GM23338 (cell line): ENCODE measurements around the gene MKI67. TPM values are rescaled to one million over a fixed set of nuclear protein-coding genes. Genes with fewer than 3 reads are reported as not detected.

ENCODE experiments used
- ATAC-seq: fragments of 200-7000 bp; cut with Tn5 transposase; 3 replicates; pipeline ENCODE4 v1.9.1; 2020
- DNase-seq: peaks from one replicate; pipeline ENCODE4 v3.0.0-alpha.2; 2015; ENCODE audit warnings: low spot score
- H2AFZ ChIP-seq: fragments of 200-600 bp; sonication (generic); 2 replicates; pipeline ENCODE4 v1.8.0; 2016; ENCODE audit warnings: antibody characterized with exemption, mild to moderate bottlenecking, moderate library complexity
- H3F3A ChIP-seq: fragments of 200-600 bp; sonication (generic); replicated peaks from 2 replicates; pipeline ENCODE4 v1.8.0; 2017; ENCODE audit warnings: antibody characterized with exemption, mixed run types, low read depth
- H3K27ac ChIP-seq: fragments of 200-600 bp; sonication (generic); 2 replicates; pipeline ENCODE4 v1.6.1; 2016; ENCODE audit warnings: low read depth
- H3K27me3 ChIP-seq: fragments of 200-600 bp; sonication (generic); 2 replicates; pipeline ENCODE4 v1.8.0; 2016; ENCODE audit warnings: mild to moderate bottlenecking, mixed run types, moderate library complexity; ENCODE audit not compliant: insufficient read depth
- H3K36me3 ChIP-seq: fragments of 200-600 bp; sonication (generic); 2 replicates; pipeline ENCODE4 v1.8.0; 2016; ENCODE audit warnings: mild to moderate bottlenecking; ENCODE audit not compliant: insufficient read depth
- H3K4me1 ChIP-seq: fragments of 200-600 bp; sonication (generic); 2 replicates; pipeline ENCODE4 v1.8.0; 2016; ENCODE audit warnings: mild to moderate bottlenecking, moderate library complexity; ENCODE audit not compliant: insufficient read depth
- H3K4me2 ChIP-seq: fragments of 200-600 bp; sonication (generic); 2 replicates; pipeline ENCODE4 v1.7.1; 2017; ENCODE audit warnings: mixed run types
- H3K4me3 ChIP-seq: fragments of 200-600 bp; sonication (generic); 2 replicates; pipeline ENCODE4 v1.6.1; 2016; ENCODE audit warnings: mixed run types
- H3K79me2 ChIP-seq: fragments of 200-600 bp; sonication (generic); replicated peaks from 2 replicates; pipeline ENCODE4 v1.8.0; 2017; ENCODE audit warnings: mild to moderate bottlenecking; ENCODE audit not compliant: insufficient read depth
- H3K9me2 ChIP-seq: fragments of 200-600 bp; sonication (generic); 2 replicates; pipeline ENCODE4 v1.8.0; 2017; ENCODE audit not compliant: insufficient read depth
- H4K20me1 ChIP-seq: fragments of 200-600 bp; sonication (generic); replicated peaks from 2 replicates; pipeline ENCODE4 v1.8.0; 2017; ENCODE audit warnings: mild to moderate bottlenecking; ENCODE audit not compliant: insufficient read depth
- H3K27ac Mint-ChIP-seq: 2 replicates; pipeline ENCODE4 v1.8.0; 2020; ENCODE audit warnings: inconsistent platforms, mild to moderate bottlenecking, moderate library complexity, mixed read lengths
- H3K27me3 Mint-ChIP-seq: 3 replicates; pipeline ENCODE4 v1.8.0; 2022; ENCODE audit warnings: low read depth, mild to moderate bottlenecking, moderate library complexity, mixed read lengths, inconsistent platforms; ENCODE audit not compliant: insufficient read depth, poor library complexity
- H3K36me3 Mint-ChIP-seq: 3 replicates; pipeline ENCODE4 v1.8.0; 2021; ENCODE audit warnings: low read depth, mild to moderate bottlenecking, inconsistent platforms, moderate library complexity, mixed read lengths
- H3K4me1 Mint-ChIP-seq: 3 replicates; pipeline ENCODE4 v1.8.0; 2020; ENCODE audit warnings: mild to moderate bottlenecking, inconsistent platforms, mixed read lengths
- H3K4me3 Mint-ChIP-seq: 3 replicates; pipeline ENCODE4 v1.8.0; 2021; ENCODE audit warnings: moderate library complexity, mild to moderate bottlenecking, inconsistent platforms, mixed read lengths
- H3K9me3 Mint-ChIP-seq: 3 replicates; pipeline ENCODE4 v1.8.0; 2020; ENCODE audit warnings: moderate library complexity, mild to moderate bottlenecking, inconsistent platforms, mixed read lengths
- CREB1 ChIP-seq: fragments of 250-450 bp; sonication (Bioruptor Pico); IDR thresholded peaks from 2 replicates; pipeline ENCODE4 v1.5.0; 2020; ENCODE audit warnings: low read depth, mild to moderate bottlenecking, moderate library complexity
- EZH2 ChIP-seq: fragments of 200-600 bp; sonication (generic); IDR thresholded peaks from one replicate; pipeline ENCODE4 v1.8.0; 2017; ENCODE audit warnings: antibody characterized with exemption, mild to moderate bottlenecking, low read depth; ENCODE audit not compliant: unreplicated experiment
- EZH2phosphoT487 ChIP-seq: fragments of 200-600 bp; sonication (generic); IDR thresholded peaks from one replicate; pipeline ENCODE4 v1.8.1; 2018; ENCODE audit warnings: antibody characterized with exemption; ENCODE audit not compliant: unreplicated experiment
- JUNB ChIP-seq: IDR thresholded peaks from one replicate; pipeline ENCODE4 v1.6.1; 2016; ENCODE audit warnings: antibody characterized with exemption; ENCODE audit not compliant: unreplicated experiment
- NANOG ChIP-seq: IDR thresholded peaks from 2 replicates; pipeline ENCODE4 v1.6.1; 2016; ENCODE audit warnings: antibody characterized with exemption, borderline replicate concordance
- POLR2AphosphoS5 ChIP-seq: IDR thresholded peaks from 2 replicates; pipeline ENCODE4 v1.6.1; 2016; ENCODE audit warnings: antibody characterized with exemption, low read depth
- STAT1 ChIP-seq: IDR thresholded peaks from one replicate; pipeline ENCODE4 v1.6.1; 2016; ENCODE audit warnings: antibody characterized with exemption; ENCODE audit not compliant: unreplicated experiment
- ZNF114 ChIP-seq: fragments of 250-450 bp; sonication (Bioruptor Pico); IDR thresholded peaks from 2 replicates; pipeline ENCODE4 v1.5.0; 2020; ENCODE audit warnings: mild to moderate bottlenecking, moderate library complexity
- ZNF331 ChIP-seq: fragments of 250-450 bp; sonication (Bioruptor Pico); IDR thresholded peaks from 2 replicates; pipeline ENCODE4 v1.5.0; 2020; ENCODE audit warnings: low read depth, mild to moderate bottlenecking, moderate library complexity
- polyA plus RNA-seq: library from polyadenylated mRNA; unstranded; fragments of >200 nt; fragmentation: Nextera tagmentation; extraction: Ambion mirVana; gene quantifications from 2 replicates; pipeline ENCODE4 v1.2.1, GENCODE V29; 2016
- total RNA-seq: library from RNA; depleted of rRNA; stranded (reverse); fragments of >200 nt; shearing (Covaris generic); gene quantifications from 2 replicates; pipeline ENCODE4 v1.2.3, GENCODE V29; 2014
- TF ChIP-seq, protein P1 (sequence below): fragments of 250-450 bp; sonication (Bioruptor Pico); IDR thresholded peaks from 2 replicates; pipeline ENCODE4 v1.5.0; 2020; ENCODE audit warnings: mild to moderate bottlenecking, moderate library complexity
- TF ChIP-seq, protein P2 (sequence below), 2 experiments: fragments of 200-600 bp in 1 of 2; sonication (generic) in 1 of 2; conservative IDR thresholded peaks; 2 replicates each; pipeline versions ENCODE4 v1.5.1 to v1.6.1; 2016 to 2017; ENCODE audit warnings: antibody characterized with exemption in 2 of 2, low read depth in 2 of 2, mild to moderate bottlenecking in 2 of 2, moderate library complexity in 1 of 2
- TF ChIP-seq, protein P3 (sequence below): IDR thresholded peaks from 2 replicates; pipeline ENCODE4 v1.6.1; 2016; ENCODE audit warnings: antibody characterized with exemption
- TF ChIP-seq, protein P4 (sequence below): IDR thresholded peaks from one replicate; pipeline ENCODE4 v1.6.1; 2018; ENCODE audit warnings: antibody characterized with exemption; ENCODE audit not compliant: unreplicated experiment

Gene MKI67
- total and polyA plus RNA-seq, 2 experiments from 2014 or later: 58.0 to 103 TPM

DNA sequence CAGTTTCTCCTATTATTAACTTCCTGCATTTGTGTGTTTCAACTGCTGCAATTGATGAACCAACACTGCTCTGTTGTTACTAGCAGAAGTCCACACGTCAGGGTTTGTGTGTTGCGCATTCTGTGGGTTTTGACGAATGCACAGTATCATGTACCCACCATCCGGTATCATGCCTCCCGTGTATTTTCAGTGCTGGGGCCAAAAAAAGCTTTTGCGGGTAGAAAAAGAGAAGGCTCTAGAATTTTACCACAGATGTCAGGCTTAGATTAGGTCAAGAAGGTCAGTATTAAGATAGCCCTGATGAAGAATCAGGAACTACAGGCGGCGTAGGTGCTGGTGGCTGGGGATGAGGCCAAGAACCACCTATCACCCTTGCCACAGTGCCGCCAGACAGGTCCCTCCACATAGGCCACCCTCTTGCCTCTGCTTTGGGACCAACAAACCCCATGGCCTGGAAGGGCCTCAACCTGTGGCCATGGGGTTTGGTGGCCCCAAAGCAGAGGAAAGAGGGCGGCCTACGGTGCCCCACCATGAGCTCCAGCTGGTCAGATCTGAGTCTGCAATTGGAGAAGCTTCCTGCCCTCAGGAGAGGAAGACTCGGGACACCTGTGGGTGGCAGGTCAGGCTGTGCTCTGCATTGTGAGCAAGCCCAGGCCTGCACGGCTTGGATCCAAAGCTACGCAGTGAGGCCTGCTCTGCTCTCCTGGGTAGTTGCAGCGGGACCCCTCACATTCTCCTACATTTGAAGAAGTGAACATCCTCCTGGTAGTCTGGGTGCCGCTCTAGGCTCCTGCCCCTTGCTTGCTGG is 71.9 kb downstream of the MKI67 start:
- no peaks in the 10 kb centered on the region for H3K36me3 ChIP-seq
- H3K27ac ChIP-seq: no peak overlapping the region
- DNase-seq (no peak), ATAC-seq (no peak)
- H3K9me3 Mint-ChIP-seq: no peaks in the 10 kb centered on the region
- H3K27me3 ChIP-seq: no peaks in the 10 kb centered on the region
- no peak overlapping the region for H3K4me3 ChIP-seq
- H3K4me1 ChIP-seq: no peaks in the 10 kb centered on the region
- no peak overlapping the region for H3K27ac Mint-ChIP-seq
- H3K36me3 Mint-ChIP-seq: no peaks in the 10 kb centered on the region
- H3K4me2 ChIP-seq: no peak overlapping the region
- H3K4me3 Mint-ChIP-seq: no peak overlapping the region
- no peak for TF ChIP-seq POLR2AphosphoS5
- TF ChIP-seq, protein P1, sequence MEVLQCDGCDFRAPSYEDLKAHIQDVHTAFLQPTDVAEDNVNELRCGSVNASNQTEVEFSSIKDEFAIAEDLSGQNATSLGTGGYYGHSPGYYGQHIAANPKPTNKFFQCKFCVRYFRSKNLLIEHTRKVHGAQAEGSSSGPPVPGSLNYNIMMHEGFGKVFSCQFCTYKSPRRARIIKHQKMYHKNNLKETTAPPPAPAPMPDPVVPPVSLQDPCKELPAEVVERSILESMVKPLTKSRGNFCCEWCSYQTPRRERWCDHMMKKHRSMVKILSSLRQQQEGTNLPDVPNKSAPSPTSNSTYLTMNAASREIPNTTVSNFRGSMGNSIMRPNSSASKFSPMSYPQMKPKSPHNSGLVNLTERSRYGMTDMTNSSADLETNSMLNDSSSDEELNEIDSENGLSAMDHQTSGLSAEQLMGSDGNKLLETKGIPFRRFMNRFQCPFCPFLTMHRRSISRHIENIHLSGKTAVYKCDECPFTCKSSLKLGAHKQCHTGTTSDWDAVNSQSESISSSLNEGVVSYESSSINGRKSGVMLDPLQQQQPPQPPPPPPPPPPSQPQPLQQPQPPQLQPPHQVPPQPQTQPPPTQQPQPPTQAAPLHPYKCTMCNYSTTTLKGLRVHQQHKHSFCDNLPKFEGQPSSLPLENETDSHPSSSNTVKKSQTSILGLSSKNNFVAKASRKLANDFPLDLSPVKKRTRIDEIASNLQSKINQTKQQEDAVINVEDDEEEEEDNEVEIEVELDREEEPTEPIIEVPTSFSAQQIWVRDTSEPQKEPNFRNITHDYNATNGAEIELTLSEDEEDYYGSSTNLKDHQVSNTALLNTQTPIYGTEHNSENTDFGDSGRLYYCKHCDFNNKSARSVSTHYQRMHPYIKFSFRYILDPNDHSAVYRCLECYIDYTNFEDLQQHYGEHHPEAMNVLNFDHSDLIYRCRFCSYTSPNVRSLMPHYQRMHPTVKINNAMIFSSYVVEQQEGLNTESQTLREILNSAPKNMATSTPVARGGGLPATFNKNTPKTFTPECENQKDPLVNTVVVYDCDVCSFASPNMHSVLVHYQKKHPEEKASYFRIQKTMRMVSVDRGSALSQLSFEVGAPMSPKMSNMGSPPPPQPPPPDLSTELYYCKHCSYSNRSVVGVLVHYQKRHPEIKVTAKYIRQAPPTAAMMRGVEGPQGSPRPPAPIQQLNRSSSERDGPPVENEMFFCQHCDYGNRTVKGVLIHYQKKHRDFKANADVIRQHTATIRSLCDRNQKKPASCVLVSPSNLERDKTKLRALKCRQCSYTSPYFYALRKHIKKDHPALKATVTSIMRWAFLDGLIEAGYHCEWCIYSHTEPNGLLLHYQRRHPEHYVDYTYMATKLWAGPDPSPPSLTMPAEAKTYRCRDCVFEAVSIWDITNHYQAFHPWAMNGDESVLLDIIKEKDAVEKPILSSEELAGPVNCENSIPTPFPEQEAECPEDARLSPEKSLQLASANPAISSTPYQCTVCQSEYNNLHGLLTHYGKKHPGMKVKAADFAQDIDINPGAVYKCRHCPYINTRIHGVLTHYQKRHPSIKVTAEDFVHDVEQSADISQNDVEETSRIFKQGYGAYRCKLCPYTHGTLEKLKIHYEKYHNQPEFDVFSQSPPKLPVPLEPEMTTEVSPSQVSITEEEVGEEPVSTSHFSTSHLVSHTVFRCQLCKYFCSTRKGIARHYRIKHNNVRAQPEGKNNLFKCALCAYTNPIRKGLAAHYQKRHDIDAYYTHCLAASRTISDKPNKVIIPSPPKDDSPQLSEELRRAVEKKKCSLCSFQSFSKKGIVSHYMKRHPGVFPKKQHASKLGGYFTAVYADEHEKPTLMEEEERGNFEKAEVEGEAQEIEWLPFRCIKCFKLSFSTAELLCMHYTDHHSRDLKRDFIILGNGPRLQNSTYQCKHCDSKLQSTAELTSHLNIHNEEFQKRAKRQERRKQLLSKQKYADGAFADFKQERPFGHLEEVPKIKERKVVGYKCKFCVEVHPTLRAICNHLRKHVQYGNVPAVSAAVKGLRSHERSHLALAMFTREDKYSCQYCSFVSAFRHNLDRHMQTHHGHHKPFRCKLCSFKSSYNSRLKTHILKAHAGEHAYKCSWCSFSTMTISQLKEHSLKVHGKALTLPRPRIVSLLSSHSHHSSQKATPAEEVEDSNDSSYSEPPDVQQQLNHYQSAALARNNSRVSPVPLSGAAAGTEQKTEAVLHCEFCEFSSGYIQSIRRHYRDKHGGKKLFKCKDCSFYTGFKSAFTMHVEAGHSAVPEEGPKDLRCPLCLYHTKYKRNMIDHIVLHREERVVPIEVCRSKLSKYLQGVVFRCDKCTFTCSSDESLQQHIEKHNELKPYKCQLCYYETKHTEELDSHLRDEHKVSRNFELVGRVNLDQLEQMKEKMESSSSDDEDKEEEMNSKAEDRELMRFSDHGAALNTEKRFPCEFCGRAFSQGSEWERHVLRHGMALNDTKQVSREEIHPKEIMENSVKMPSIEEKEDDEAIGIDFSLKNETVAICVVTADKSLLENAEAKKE (CRISPR knock-in tag): no peak
- TF ChIP-seq, protein P2, sequence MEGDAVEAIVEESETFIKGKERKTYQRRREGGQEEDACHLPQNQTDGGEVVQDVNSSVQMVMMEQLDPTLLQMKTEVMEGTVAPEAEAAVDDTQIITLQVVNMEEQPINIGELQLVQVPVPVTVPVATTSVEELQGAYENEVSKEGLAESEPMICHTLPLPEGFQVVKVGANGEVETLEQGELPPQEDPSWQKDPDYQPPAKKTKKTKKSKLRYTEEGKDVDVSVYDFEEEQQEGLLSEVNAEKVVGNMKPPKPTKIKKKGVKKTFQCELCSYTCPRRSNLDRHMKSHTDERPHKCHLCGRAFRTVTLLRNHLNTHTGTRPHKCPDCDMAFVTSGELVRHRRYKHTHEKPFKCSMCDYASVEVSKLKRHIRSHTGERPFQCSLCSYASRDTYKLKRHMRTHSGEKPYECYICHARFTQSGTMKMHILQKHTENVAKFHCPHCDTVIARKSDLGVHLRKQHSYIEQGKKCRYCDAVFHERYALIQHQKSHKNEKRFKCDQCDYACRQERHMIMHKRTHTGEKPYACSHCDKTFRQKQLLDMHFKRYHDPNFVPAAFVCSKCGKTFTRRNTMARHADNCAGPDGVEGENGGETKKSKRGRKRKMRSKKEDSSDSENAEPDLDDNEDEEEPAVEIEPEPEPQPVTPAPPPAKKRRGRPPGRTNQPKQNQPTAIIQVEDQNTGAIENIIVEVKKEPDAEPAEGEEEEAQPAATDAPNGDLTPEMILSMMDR (conservative IDR thresholded peaks at IDR 0.05; ENCODE audit: low read depth in 2 of 2): no peak
- no peak for TF ChIP-seq EZH2phosphoT487
- TF ChIP-seq CREB1 (CRISPR knock-in tag): no peak
- TF ChIP-seq, protein P3, sequence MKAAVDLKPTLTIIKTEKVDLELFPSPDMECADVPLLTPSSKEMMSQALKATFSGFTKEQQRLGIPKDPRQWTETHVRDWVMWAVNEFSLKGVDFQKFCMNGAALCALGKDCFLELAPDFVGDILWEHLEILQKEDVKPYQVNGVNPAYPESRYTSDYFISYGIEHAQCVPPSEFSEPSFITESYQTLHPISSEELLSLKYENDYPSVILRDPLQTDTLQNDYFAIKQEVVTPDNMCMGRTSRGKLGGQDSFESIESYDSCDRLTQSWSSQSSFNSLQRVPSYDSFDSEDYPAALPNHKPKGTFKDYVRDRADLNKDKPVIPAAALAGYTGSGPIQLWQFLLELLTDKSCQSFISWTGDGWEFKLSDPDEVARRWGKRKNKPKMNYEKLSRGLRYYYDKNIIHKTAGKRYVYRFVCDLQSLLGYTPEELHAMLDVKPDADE: no peak
- no peak for TF ChIP-seq EZH2
- no peak for TF ChIP-seq STAT1
- no peak for TF ChIP-seq JUNB
- TF ChIP-seq ZNF114: no peak
- no peak for TF ChIP-seq ZNF331 (CRISPR knock-in tag)
- TF ChIP-seq, protein P4, sequence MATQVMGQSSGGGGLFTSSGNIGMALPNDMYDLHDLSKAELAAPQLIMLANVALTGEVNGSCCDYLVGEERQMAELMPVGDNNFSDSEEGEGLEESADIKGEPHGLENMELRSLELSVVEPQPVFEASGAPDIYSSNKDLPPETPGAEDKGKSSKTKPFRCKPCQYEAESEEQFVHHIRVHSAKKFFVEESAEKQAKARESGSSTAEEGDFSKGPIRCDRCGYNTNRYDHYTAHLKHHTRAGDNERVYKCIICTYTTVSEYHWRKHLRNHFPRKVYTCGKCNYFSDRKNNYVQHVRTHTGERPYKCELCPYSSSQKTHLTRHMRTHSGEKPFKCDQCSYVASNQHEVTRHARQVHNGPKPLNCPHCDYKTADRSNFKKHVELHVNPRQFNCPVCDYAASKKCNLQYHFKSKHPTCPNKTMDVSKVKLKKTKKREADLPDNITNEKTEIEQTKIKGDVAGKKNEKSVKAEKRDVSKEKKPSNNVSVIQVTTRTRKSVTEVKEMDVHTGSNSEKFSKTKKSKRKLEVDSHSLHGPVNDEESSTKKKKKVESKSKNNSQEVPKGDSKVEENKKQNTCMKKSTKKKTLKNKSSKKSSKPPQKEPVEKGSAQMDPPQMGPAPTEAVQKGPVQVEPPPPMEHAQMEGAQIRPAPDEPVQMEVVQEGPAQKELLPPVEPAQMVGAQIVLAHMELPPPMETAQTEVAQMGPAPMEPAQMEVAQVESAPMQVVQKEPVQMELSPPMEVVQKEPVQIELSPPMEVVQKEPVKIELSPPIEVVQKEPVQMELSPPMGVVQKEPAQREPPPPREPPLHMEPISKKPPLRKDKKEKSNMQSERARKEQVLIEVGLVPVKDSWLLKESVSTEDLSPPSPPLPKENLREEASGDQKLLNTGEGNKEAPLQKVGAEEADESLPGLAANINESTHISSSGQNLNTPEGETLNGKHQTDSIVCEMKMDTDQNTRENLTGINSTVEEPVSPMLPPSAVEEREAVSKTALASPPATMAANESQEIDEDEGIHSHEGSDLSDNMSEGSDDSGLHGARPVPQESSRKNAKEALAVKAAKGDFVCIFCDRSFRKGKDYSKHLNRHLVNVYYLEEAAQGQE: no peak
- TF ChIP-seq NANOG: no peak
- no peaks in the 10 kb centered on the region; the same call in 1 of the 3 replicates for H3K4me1 Mint-ChIP-seq
- H3K9me2 ChIP-seq: no peaks in the 10 kb centered on the region
- no peaks in the 10 kb centered on the region for H3K79me2 ChIP-seq
- H4K20me1 ChIP-seq: no peaks in the 10 kb centered on the region
- no peak overlapping the region for H2AFZ ChIP-seq
- peaks cover 3% of the 10 kb centered on the region for H3K27me3 Mint-ChIP-seq
- no peaks in the 10 kb centered on the region for H3F3A ChIP-seq
